ENCODE data around the gene NELFCD.
"Not testable (repeated sequence)": the region's sequence is repeated elsewhere in the genome, so short reads cannot be mapped to it uniquely, and the experiment has no call there.

The NELFCD gene

DNA sequence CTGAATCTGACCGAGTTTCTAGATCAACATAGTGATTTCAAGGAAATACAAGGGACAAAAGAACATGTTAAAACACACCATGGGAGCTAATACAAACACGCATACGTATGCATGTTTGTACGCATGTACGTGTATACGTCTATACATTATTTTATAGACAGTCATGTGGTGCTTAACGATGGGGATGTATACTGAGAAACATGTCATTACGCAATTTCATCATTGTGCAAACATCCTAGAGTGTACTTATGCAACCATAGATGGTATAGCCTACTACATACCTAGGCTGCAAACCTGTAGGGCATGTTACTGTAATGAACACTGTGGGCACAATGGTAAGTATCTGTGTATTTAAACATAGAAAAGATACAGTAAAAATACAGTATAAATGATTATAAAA, 25.0 kb upstream of the NELFCD start:
- no peaks in the 10 kb centered on the region for H3K4me1 ChIP-seq (ENCODE audit: control insufficient read depth in 1 of 2, insufficient read depth in 2 of 2, low read length in 2 of 2)
- H3K36me3 ChIP-seq (ENCODE audit: control insufficient read depth in 1 of 2, insufficient read depth in 2 of 2, low read length in 2 of 2), result no peaks in the 10 kb centered on the region
- no peak overlapping the region for H3K4me3 ChIP-seq (ENCODE audit: low read depth in 1 of 2, low read length in 2 of 2)
- H3K27me3 ChIP-seq (ENCODE audit: low read depth, low read length), result no peaks in the 10 kb centered on the region
- no peaks in the 10 kb centered on the region for H3K9me3 ChIP-seq (ENCODE audit: control insufficient read depth in 1 of 2, low read length in 2 of 2)
- no peak overlapping the region for H3K27ac ChIP-seq (ENCODE audit: low read length)

GRCh38 chr20:58959652-58960051, 21.4 kb upstream of the NELFCD start:
- Histone ChIP-seq H3K4me3 (ENCODE audit: low read depth in 1 of 2, low read length in 2 of 2) (no peak overlapping the region), H3K36me3 (ENCODE audit: control insufficient read depth in 1 of 2, insufficient read depth in 2 of 2, low read length in 2 of 2) (no peaks in the 10 kb centered on the region), H3K27ac (ENCODE audit: low read length) (no peak overlapping the region), H3K27me3 (ENCODE audit: low read depth, low read length) (no peaks in the 10 kb centered on the region), H3K4me1 (ENCODE audit: control insufficient read depth in 1 of 2, insufficient read depth in 2 of 2, low read length in 2 of 2) (no peaks in the 10 kb centered on the region), H3K9me3 (ENCODE audit: control insufficient read depth in 1 of 2, low read length in 2 of 2) (no peaks in the 10 kb centered on the region)

DNA sequence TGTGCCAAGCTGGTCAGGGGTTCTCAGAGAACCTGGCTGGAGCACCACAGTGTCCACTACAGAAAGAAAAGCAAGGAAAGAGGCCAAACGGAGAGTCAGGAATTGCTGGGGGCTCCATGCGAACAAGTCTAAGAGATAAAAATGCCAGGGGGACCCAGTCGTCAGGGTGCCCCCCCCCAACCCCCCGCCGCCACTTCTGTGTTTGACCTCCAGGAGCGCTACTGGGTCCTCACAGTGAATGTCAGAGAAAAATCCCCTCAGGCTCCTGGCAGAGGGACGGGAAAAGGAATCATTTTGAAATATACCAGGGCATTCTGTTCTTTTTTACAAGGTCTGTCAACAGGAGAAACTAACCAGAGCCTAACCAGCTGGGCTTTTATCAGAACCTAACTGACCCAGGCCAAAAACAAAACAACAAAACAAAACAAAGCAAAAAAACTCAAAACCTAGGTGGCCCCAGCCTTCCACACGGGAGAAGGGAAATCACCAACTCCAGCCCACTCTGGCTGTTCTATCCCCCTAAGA, 17.9 kb upstream of the NELFCD start:
- no peak overlapping the region for H3K4me3 ChIP-seq (ENCODE audit: low read depth in 1 of 2, low read length in 2 of 2)
- no peaks in the 10 kb centered on the region for H3K36me3 ChIP-seq (ENCODE audit: control insufficient read depth in 1 of 2, insufficient read depth in 2 of 2, low read length in 2 of 2)
- H3K27me3 ChIP-seq (ENCODE audit: low read depth, low read length), result no peaks in the 10 kb centered on the region
- no peaks in the 10 kb centered on the region for H3K4me1 ChIP-seq (ENCODE audit: control insufficient read depth in 1 of 2, insufficient read depth in 2 of 2, low read length in 2 of 2)
- H3K9me3 ChIP-seq (ENCODE audit: control insufficient read depth in 1 of 2, low read length in 2 of 2), result no peaks in the 10 kb centered on the region
- no peak overlapping the region for H3K27ac ChIP-seq (ENCODE audit: low read length)

- not testable (repeated sequence) for H3K9me3 ChIP-seq (ENCODE audit: control insufficient read depth in 1 of 2, low read length in 2 of 2); H3K27me3 ChIP-seq (ENCODE audit: low read depth, low read length); H3K4me3 ChIP-seq (ENCODE audit: low read depth in 1 of 2, low read length in 2 of 2); H3K27ac ChIP-seq (ENCODE audit: low read length); H3K4me1 ChIP-seq (ENCODE audit: control insufficient read depth in 1 of 2, insufficient read depth in 2 of 2, low read length in 2 of 2); H3K36me3 ChIP-seq (ENCODE audit: control insufficient read depth in 1 of 2, insufficient read depth in 2 of 2, low read length in 2 of 2)
These were observed 17.1 kb upstream of the NELFCD start for GRCh38 chr20:58963922-58964321.

- no peaks in the 10 kb centered on the region for H3K4me1 ChIP-seq (ENCODE audit: control insufficient read depth in 1 of 2, insufficient read depth in 2 of 2, low read length in 2 of 2)
- no peaks in the 10 kb centered on the region for H3K36me3 ChIP-seq (ENCODE audit: control insufficient read depth in 1 of 2, insufficient read depth in 2 of 2, low read length in 2 of 2)
- H3K9me3 ChIP-seq (ENCODE audit: control insufficient read depth in 1 of 2, low read length in 2 of 2), result no peaks in the 10 kb centered on the region
- no peak overlapping the region for H3K4me3 ChIP-seq (ENCODE audit: low read depth in 1 of 2, low read length in 2 of 2)
- H3K27ac ChIP-seq (ENCODE audit: low read length), result no peak overlapping the region
- no peaks in the 10 kb centered on the region for H3K27me3 ChIP-seq (ENCODE audit: low read depth, low read length)
These were observed 15.6 kb upstream of the NELFCD start for GRCh38 chr20:58965270-58966064.

DNA sequence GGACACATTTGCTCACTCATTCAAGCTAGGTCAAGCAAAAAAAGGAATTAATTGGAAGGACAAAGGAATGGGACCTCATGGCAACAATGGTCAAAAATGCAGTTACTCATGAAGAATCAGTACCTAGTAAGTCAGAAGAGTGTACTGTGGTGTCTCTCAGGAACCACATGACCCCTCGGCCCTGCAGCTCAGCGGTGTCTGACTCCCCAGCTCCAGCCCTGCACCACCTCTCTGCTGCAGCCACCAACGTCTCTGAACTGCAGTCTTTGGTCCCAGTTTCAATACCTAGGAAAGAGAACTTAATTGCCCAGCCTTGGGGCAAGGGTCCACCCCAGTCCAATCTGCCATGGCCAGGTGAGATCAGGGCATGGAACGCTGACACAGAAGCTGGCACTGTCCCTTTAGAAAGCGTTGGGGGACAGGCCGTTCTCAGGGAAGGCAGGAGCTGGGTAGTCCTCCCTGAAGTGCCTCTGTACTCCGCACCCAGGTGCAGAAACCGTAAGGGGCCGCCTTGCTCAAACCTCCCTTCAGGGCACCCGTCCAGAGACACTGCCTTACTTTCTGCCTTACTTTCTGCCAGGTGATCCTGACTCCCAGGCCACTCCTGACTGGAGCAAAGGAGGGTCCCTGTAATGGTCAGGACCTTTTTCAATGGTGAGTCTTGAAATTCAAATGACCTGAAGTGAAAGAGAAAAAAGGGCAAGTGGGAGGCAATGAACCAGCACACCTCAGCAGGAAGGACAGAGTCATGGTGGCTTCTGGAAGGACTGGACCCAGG, 13.2 kb upstream of the NELFCD start:
- H3K36me3 ChIP-seq (ENCODE audit: control insufficient read depth in 1 of 2, insufficient read depth in 2 of 2, low read length in 2 of 2), result no peaks in the 10 kb centered on the region
- H3K27ac ChIP-seq (ENCODE audit: low read length), result no peak overlapping the region
- H3K4me3 ChIP-seq (ENCODE audit: low read depth in 1 of 2, low read length in 2 of 2), result no peak overlapping the region
- H3K27me3 ChIP-seq (ENCODE audit: low read depth, low read length), result no peaks in the 10 kb centered on the region
- H3K9me3 ChIP-seq (ENCODE audit: control insufficient read depth in 1 of 2, low read length in 2 of 2), result no peaks in the 10 kb centered on the region
- H3K4me1 ChIP-seq (ENCODE audit: control insufficient read depth in 1 of 2, insufficient read depth in 2 of 2, low read length in 2 of 2), result no peaks in the 10 kb centered on the region

DNA sequence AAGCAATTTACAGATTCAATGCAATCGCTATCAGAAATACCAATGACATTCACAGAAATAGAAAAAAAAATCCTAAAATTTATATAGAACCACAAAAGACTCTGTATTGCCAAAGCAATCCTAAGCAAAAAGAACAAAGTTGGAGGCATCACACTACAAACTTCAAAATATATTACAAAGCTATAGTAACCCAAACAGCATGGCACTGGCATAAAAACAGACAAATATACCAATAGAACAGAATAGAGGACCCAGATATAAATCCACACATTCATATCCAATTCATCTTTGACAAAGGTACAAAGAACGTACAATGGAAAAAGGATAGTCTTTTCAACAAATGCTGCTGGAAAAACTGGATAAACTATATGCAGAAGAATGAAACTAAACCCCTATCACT, 11.6 kb upstream of the NELFCD start:
- H3K4me1 ChIP-seq (ENCODE audit: control insufficient read depth in 1 of 2, insufficient read depth in 2 of 2, low read length in 2 of 2), result no peaks in the 10 kb centered on the region
- no peak overlapping the region for H3K4me3 ChIP-seq (ENCODE audit: low read depth in 1 of 2, low read length in 2 of 2)
- no peaks in the 10 kb centered on the region for H3K9me3 ChIP-seq (ENCODE audit: control insufficient read depth in 1 of 2, low read length in 2 of 2)
- no peak overlapping the region for H3K27ac ChIP-seq (ENCODE audit: low read length)
- no peaks in the 10 kb centered on the region for H3K36me3 ChIP-seq (ENCODE audit: control insufficient read depth in 1 of 2, insufficient read depth in 2 of 2, low read length in 2 of 2)
- H3K27me3 ChIP-seq (ENCODE audit: low read depth, low read length), result no peaks in the 10 kb centered on the region

- Histone ChIP-seq H3K4me3 (ENCODE audit: low read depth in 1 of 2, low read length in 2 of 2) (no peak overlapping the region), H3K27ac (ENCODE audit: low read length) (no peak overlapping the region), H3K36me3 (ENCODE audit: control insufficient read depth in 1 of 2, insufficient read depth in 2 of 2, low read length in 2 of 2) (no peaks in the 10 kb centered on the region), H3K27me3 (ENCODE audit: low read depth, low read length) (no peaks in the 10 kb centered on the region), H3K9me3 (ENCODE audit: control insufficient read depth in 1 of 2, low read length in 2 of 2) (no peaks in the 10 kb centered on the region), H3K4me1 (ENCODE audit: control insufficient read depth in 1 of 2, insufficient read depth in 2 of 2, low read length in 2 of 2) (no peaks in the 10 kb centered on the region)
These were observed 10.9 kb upstream of the NELFCD start for GRCh38 chr20:58970146-58970545.

GRCh38 chr20:58971429-58971828, 9.6 kb upstream of the NELFCD start:
- Histone ChIP-seq H3K36me3 (ENCODE audit: control insufficient read depth in 1 of 2, insufficient read depth in 2 of 2, low read length in 2 of 2) (no peaks in the 10 kb centered on the region), H3K27ac (ENCODE audit: low read length) (no peak overlapping the region), H3K4me3 (ENCODE audit: low read depth in 1 of 2, low read length in 2 of 2) (no peak overlapping the region), H3K27me3 (ENCODE audit: low read depth, low read length) (no peaks in the 10 kb centered on the region), H3K9me3 (ENCODE audit: control insufficient read depth in 1 of 2, low read length in 2 of 2) (peaks cover 8 to 11% of the 10 kb centered on the region in 2 donors), H3K4me1 (ENCODE audit: control insufficient read depth in 1 of 2, insufficient read depth in 2 of 2, low read length in 2 of 2) (no peaks in the 10 kb centered on the region)

- Histone ChIP-seq H3K36me3 (ENCODE audit: control insufficient read depth in 1 of 2, insufficient read depth in 2 of 2, low read length in 2 of 2) (no peaks in the 10 kb centered on the region), H3K9me3 (ENCODE audit: control insufficient read depth in 1 of 2, low read length in 2 of 2) (peaks cover 8 to 14% of the 10 kb centered on the region in 2 donors), H3K27ac (ENCODE audit: low read length) (no peak overlapping the region), H3K4me3 (ENCODE audit: low read depth in 1 of 2, low read length in 2 of 2) (no peak overlapping the region), H3K4me1 (ENCODE audit: control insufficient read depth in 1 of 2, insufficient read depth in 2 of 2, low read length in 2 of 2) (no peaks in the 10 kb centered on the region), H3K27me3 (ENCODE audit: low read depth, low read length) (no peaks in the 10 kb centered on the region)
These were observed 7.9 kb upstream of the NELFCD start for GRCh38 chr20:58973179-58973578.

DNA sequence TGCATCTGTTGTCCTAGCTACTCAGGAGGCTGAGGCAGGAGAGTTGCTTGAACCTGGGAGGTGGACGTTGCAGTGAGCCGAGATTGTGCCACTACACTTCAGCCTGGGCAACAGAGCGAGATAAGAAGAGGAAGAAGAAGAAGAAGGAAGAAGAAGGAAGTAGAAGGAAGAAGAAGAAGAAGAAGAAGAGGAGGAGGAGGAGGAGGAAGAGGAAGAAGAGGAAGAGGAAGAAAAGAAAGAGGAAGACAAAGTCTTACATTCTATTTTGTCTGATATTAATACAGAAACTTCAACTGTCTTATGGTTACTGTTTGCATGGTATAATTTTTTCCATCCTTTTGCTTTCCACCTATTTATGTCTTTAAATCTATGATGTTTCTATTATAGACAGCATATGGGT, 7.2 kb upstream of the NELFCD start:
- Histone ChIP-seq H3K4me3 (ENCODE audit: low read depth in 1 of 2, low read length in 2 of 2) (no peak overlapping the region), H3K9me3 (ENCODE audit: control insufficient read depth in 1 of 2, low read length in 2 of 2) (peaks cover 8 to 14% of the 10 kb centered on the region in 2 donors), H3K4me1 (ENCODE audit: control insufficient read depth in 1 of 2, insufficient read depth in 2 of 2, low read length in 2 of 2) (no peaks in the 10 kb centered on the region), H3K27ac (ENCODE audit: low read length) (no peak overlapping the region), H3K36me3 (ENCODE audit: control insufficient read depth in 1 of 2, insufficient read depth in 2 of 2, low read length in 2 of 2) (no peaks in the 10 kb centered on the region), H3K27me3 (ENCODE audit: low read depth, low read length) (no peaks in the 10 kb centered on the region)

Measured in muscle layer of duodenum (tissue), 2 donors.